ENCODE results near the gene HOPX.
"Not testable (repeated sequence)": the region's sequence is repeated elsewhere in the genome, so short reads cannot be mapped to it uniquely, and the experiment has no call there.

HOPX gene

GRCh38 chr4:56618734-56619133 lies 62.4 kb downstream of the HOPX start:
- no peak overlapping the region for H3K4me3 ChIP-seq (ENCODE audit: low read depth, low read length)
- DNase-seq (ENCODE audit: low read depth): no peak
- TF ChIP-seq MAX (IDR thresholded peaks at IDR 0.05; ENCODE audit: low read depth, low read length) (no peak), POLR2A (IDR thresholded peaks at IDR 0.05; ENCODE audit: extremely low read depth, insufficient read length) (no peak), CTCF (IDR thresholded peaks at IDR 0.05; ENCODE audit: low read depth, low read length) (no peak), MYC (IDR thresholded peaks at IDR 0.05; ENCODE audit: low read depth, low read length) (no peak)

- no peak for TF ChIP-seq CTCF (IDR thresholded peaks at IDR 0.05; ENCODE audit: low read depth, low read length)
- TF ChIP-seq MAX (IDR thresholded peaks at IDR 0.05; ENCODE audit: low read depth, low read length): no peak
- no peak for TF ChIP-seq POLR2A (IDR thresholded peaks at IDR 0.05; ENCODE audit: extremely low read depth, insufficient read length)
- TF ChIP-seq MYC (IDR thresholded peaks at IDR 0.05; ENCODE audit: low read depth, low read length): no peak
- H3K4me3 ChIP-seq (ENCODE audit: low read depth, low read length): no peak overlapping the region
- DNase-seq (ENCODE audit: low read depth): no peak
Observed at GRCh38 chr4:56613101-56613862, 67.8 kb downstream of the HOPX start.

- no peak for DNase-seq (ENCODE audit: low read depth)
- TF ChIP-seq MAX (IDR thresholded peaks at IDR 0.05; ENCODE audit: low read depth, low read length): no peak
- TF ChIP-seq CTCF (IDR thresholded peaks at IDR 0.05; ENCODE audit: low read depth, low read length): no peak
- no peak for TF ChIP-seq MYC (IDR thresholded peaks at IDR 0.05; ENCODE audit: low read depth, low read length)
- no peak for TF ChIP-seq POLR2A (IDR thresholded peaks at IDR 0.05; ENCODE audit: extremely low read depth, insufficient read length)
- H3K4me3 ChIP-seq (ENCODE audit: low read depth, low read length): no peak overlapping the region
Observed at GRCh38 chr4:56612282-56612681, 68.8 kb downstream of the HOPX start.

- H3K4me3 ChIP-seq (ENCODE audit: low read depth, low read length): no peak overlapping the region
- no peak for DNase-seq (ENCODE audit: low read depth)
- no peak for TF ChIP-seq MYC (IDR thresholded peaks at IDR 0.05; ENCODE audit: low read depth, low read length)
- TF ChIP-seq CTCF (IDR thresholded peaks at IDR 0.05; ENCODE audit: low read depth, low read length): no peak
- no peak for TF ChIP-seq MAX (IDR thresholded peaks at IDR 0.05; ENCODE audit: low read depth, low read length)
- no peak for TF ChIP-seq POLR2A (IDR thresholded peaks at IDR 0.05; ENCODE audit: extremely low read depth, insufficient read length)
Observed at GRCh38 chr4:56611501-56611900, 69.6 kb downstream of the HOPX start.

- not testable (repeated sequence) for DNase-seq (ENCODE audit: low read depth); H3K4me3 ChIP-seq (ENCODE audit: low read depth, low read length)
Observed at GRCh38 chr4:56610170-56610569, 70.9 kb downstream of the HOPX start.

GRCh38 chr4:56607926-56608325 lies 73.2 kb downstream of the HOPX start:
- DNase-seq (ENCODE audit: low read depth): no peak
- TF ChIP-seq POLR2A (IDR thresholded peaks at IDR 0.05; ENCODE audit: extremely low read depth, insufficient read length) (no peak), MAX (IDR thresholded peaks at IDR 0.05; ENCODE audit: low read depth, low read length) (no peak), MYC (IDR thresholded peaks at IDR 0.05; ENCODE audit: low read depth, low read length) (no peak), CTCF (IDR thresholded peaks at IDR 0.05; ENCODE audit: low read depth, low read length) (no peak)
- no peak overlapping the region for H3K4me3 ChIP-seq (ENCODE audit: low read depth, low read length)

All from NB4 (cell line).